Activated T-helper 2 cell treated with anti-CD3 and anti-CD28 coated beads, Interferon-gamma antibody, Interleukin-2, Interleukin-4, amounts not matched to agents 10 μg/mL and 5 μg/mL and 100 μg/mL, durations not matched to agents 14 hours and 24 hours and 36 hours (primary cell): Measurements from ENCODE around the gene SORCS2. TPM values are rescaled to one million over a fixed set of nuclear protein-coding genes. Genes with fewer than 3 reads are reported as not detected.

Experiments
- DNase-seq: peaks from one replicate; pipeline ENCODE4 v3.0.0; 2021; ENCODE audit warnings: low spot score
- H3K27ac Mint-ChIP-seq: one replicate; pipeline ENCODE4 v1.8.0; 2021; ENCODE audit warnings: mixed read lengths
- H3K27me3 Mint-ChIP-seq: one replicate; pipeline ENCODE4 v1.8.0; 2021; ENCODE audit warnings: low read depth, mixed read lengths
- H3K36me3 Mint-ChIP-seq: one replicate; pipeline ENCODE4 v1.8.0; 2021; ENCODE audit warnings: low read depth, mixed read lengths
- H3K4me1 Mint-ChIP-seq: one replicate; pipeline ENCODE4 v1.8.0; 2021; ENCODE audit warnings: low read depth, mixed read lengths
- H3K4me3 Mint-ChIP-seq: one replicate; pipeline ENCODE4 v1.8.0; 2021; ENCODE audit warnings: low read depth, mild to moderate bottlenecking, moderate library complexity, mixed read lengths
- H3K9me3 Mint-ChIP-seq: one replicate; pipeline ENCODE4 v1.8.0; 2021; ENCODE audit warnings: mixed read lengths
- intact Hi-C: fragments of 100-400 bp; cut with micrococcal nuclease; formaldehyde crosslinking; loops from one replicate; pipeline ENCODE4 v1.15.1; 2023
- total RNA-seq: library from RNA; stranded (reverse); gene quantifications from 2 replicates; pipeline ENCODE4 v1.2.3, GENCODE V29; 2022

Gene SORCS2
- total RNA-seq, 1 donor from 2014 or later, result 0.02 TPM

DNA sequence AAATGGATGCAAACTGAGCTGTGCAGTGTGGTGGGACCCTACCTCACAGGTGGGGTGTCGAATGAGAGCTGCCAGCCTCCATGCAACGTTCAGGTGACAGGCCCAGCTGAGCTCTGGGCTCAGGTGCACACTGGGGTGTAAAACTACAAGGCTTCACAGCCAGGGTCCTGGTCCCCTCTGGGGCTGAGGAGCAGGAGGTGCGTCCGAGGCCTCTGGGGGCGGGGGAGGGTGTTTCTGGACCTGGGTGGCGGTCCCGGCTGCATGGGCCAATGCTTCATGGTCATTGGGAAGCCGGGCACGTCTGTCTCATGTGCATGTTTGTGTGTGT is 26.5 kb upstream of the SORCS2 start:
- DNase-seq, result no peak
- Mint-ChIP-seq H3K4me3 (no peak overlapping the region), H3K36me3 (no peaks in the 10 kb centered on the region), H3K4me1 (peaks cover 9% of the 10 kb centered on the region), H3K27ac (no peak overlapping the region), H3K9me3 (no peaks in the 10 kb centered on the region), H3K27me3 (peaks cover 2% of the 10 kb centered on the region)
- intact Hi-C loops, result no loop called here

DNA sequence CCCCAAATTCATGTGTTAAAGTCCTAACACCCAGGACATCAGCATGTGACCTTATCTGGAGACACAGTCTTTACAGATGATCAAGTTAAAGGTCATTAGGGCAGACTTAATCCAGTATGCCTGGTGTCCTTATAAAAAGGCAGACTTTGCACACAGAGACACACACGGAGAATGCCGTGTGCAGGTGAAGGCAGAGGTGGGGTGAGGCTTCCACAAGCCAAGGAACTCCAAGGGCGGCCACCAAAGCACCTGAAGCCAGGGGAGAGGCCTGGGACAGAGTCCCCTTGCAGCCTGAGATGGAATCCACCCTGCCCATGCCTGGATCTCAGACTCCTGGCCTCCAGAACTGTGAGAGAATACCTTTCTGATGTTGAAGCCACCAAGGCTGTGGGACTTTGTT is 26.1 kb upstream of the SORCS2 start:
- no peaks in the 10 kb centered on the region for H3K9me3 Mint-ChIP-seq
- H3K4me3 Mint-ChIP-seq, result no peak overlapping the region
- intact Hi-C loops, result no loop called here
- H3K27me3 Mint-ChIP-seq, result peaks cover 2% of the 10 kb centered on the region
- H3K27ac Mint-ChIP-seq, result no peak overlapping the region
- no peaks in the 10 kb centered on the region for H3K36me3 Mint-ChIP-seq
- DNase-seq, result no peak
- peaks cover 9% of the 10 kb centered on the region for H3K4me1 Mint-ChIP-seq

DNA sequence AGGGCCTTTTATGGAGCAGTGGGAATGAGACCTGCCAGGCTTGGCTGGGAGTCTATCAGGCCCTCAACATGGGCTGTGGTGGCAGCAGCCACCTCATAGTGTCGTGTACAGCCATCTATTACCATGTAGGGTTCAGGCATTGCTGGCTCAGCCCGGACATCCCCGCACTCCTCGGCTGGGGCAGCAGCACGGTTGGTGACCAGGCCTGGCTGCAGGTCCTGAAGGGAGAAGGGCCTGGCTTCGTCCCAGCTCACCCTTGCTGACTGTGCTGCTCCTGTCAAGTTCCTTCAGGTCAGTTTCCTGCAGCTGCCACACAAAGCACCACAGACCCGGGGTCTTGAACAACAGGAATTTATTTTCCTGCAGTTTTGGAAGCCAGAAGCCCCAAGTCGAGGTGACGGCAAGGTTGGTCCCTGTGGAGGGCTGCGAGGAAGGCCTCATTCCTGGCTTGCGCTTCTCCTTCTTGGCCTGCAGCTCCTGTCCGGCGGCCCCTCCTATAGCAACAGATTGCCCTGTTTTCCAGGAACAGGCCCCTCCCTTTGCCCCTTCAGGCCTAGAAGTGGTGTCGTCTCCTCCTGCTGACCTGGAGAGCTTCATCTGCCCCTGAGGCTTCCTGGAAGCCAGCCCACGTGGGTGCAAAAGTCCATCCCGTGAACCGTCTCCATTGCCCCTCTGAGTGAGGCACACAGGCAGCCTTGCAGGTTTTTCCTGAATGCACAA is 25.2 kb upstream of the SORCS2 start:
- intact Hi-C loops, result no loop called here
- Mint-ChIP-seq H3K4me3 (no peak overlapping the region), H3K27ac (no peak overlapping the region), H3K27me3 (peaks cover 2% of the 10 kb centered on the region), H3K4me1 (peaks cover 9% of the 10 kb centered on the region), H3K9me3 (no peaks in the 10 kb centered on the region), H3K36me3 (no peaks in the 10 kb centered on the region)
- no peak for DNase-seq

DNA sequence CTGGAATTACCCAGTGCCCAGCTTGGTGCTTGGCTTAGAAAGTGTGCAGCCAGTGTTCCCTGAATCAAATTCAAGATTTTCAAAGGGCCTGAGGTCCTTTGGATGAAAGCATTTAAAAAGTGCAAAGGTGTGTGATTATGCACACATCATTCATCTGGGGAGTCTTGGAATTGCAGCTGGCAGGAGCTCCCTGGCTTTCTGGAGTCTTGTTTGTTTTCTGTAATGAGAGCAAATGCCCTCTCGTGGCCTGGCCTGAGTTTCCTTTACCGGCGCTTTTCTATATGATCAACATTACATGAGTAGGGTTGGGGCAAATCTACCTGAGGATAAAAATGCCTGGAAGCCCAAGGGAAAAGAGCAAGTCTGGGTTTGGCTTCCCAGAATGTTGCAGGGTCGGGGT is 24.6 kb upstream of the SORCS2 start:
- Mint-ChIP-seq H3K27me3 (peaks cover 2% of the 10 kb centered on the region), H3K4me3 (no peak overlapping the region), H3K4me1 (peaks cover 9% of the 10 kb centered on the region), H3K36me3 (no peaks in the 10 kb centered on the region), H3K27ac (no peak overlapping the region), H3K9me3 (no peaks in the 10 kb centered on the region)
- intact Hi-C loops, result no loop called here
- DNase-seq, result no peak

DNA sequence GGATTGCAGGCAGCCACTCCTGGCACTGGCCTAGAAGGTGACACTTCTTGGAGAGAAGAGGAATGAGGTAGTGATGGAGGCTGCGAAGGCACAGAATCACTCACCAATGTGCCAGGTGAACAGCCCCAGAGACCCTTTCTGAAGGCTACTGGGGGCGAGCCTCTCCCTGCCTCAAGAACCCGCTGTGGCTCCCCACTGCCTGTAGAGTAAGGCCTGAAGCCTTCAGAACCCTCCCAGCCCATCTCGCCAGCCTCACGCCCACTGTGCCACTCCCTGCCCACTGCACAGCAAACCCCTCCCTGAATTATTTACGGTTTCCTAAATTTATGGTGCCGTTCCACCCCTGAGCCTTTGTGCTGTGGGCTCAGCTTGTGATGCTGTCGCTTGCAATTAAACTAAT is 24.2 kb upstream of the SORCS2 start:
- no peaks in the 10 kb centered on the region for H3K9me3 Mint-ChIP-seq
- no peaks in the 10 kb centered on the region for H3K36me3 Mint-ChIP-seq
- H3K27ac Mint-ChIP-seq, result no peak overlapping the region
- DNase-seq, result no peak
- no peak overlapping the region for H3K4me3 Mint-ChIP-seq
- intact Hi-C loops, result no loop called here
- H3K27me3 Mint-ChIP-seq, result peaks cover 2% of the 10 kb centered on the region
- H3K4me1 Mint-ChIP-seq, result peaks cover 9% of the 10 kb centered on the region

DNA sequence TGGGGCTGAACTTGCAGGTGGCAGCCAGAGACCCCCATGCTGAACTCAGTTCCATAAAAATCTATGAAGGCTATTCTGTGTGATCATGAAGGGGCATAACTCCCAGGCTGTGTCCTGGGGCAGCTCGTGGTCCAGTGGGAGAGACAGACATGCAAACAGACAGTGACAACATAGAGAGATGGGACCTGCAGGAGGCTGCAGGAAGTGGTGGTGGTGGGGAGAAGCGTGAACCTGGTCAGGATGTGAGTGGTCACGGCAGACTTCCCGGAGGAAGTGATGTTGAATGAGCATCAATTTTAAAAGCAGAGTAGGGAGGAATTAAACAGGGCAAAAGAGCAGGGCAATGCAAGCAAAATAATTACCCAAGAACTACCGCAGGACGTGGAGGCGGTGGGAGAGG is 23.2 kb upstream of the SORCS2 start:
- Mint-ChIP-seq H3K4me1 (peaks cover 9% of the 10 kb centered on the region), H3K27me3 (peaks cover 2% of the 10 kb centered on the region), H3K27ac (no peak overlapping the region), H3K36me3 (no peaks in the 10 kb centered on the region), H3K4me3 (no peak overlapping the region), H3K9me3 (no peaks in the 10 kb centered on the region)
- no peak for DNase-seq
- intact Hi-C loops, result no loop called here

DNA sequence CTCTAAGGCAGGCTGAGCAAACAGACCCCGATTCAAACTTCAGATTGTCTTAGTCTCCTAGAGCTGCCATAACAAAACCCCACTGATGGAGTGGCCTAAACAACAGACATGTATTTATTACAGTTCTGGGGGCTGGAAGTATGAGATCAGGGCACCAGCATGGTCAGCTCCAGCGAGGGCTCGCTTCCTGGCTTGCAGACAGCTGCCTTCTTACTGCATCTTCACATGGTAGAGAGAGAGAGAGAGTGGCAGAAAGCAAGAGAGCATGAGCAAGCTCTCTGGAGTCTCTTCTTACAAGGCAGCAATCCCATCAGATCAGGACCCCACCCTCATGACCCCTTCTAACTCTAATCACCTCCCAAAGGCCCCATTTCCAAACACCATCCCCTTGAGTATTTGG is 22.3 kb upstream of the SORCS2 start:
- Mint-ChIP-seq H3K27ac (no peak overlapping the region), H3K4me1 (peaks cover 9% of the 10 kb centered on the region), H3K4me3 (no peak overlapping the region), H3K36me3 (no peaks in the 10 kb centered on the region), H3K27me3 (peaks cover 2% of the 10 kb centered on the region), H3K9me3 (no peaks in the 10 kb centered on the region)
- intact Hi-C loops, result no loop called here
- DNase-seq, result no peak

DNA sequence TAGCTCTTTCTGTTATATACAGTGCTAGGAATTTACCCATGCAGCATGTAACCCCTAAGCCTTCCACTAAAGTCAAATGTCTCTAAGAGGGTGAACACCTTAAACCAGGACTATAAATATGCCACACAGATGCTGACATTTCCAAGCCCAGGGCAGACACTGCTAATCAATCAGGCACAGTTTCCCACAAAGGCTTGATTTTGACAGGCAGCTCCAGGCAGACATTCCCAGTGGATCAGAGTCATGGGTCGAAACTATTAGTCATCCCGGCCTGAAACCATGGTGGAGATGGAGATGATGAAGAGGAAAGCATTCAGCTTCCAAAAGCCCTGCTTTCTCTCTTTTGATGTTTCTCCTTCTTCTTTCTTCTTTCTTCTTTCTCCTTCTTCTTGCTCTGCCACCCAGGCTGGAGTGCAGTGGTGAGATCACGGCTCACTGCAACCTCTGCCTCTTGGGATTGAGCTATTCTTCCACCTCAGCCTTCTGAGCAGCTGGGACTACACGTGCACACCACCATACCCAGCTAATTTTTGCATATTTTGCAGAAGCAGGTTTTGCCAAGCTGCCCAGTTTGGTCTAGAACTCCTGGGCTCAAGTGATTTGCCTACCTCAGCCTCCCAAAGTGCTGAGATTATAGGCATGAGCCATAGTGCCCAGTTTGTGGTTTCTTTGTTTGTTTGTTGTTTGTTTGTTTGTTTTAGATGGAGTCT is 21.0 kb upstream of the SORCS2 start:
- intact Hi-C loops, result no loop called here
- H3K36me3 Mint-ChIP-seq, result no peaks in the 10 kb centered on the region
- no peaks in the 10 kb centered on the region for H3K9me3 Mint-ChIP-seq
- peaks cover 6% of the 10 kb centered on the region for H3K27me3 Mint-ChIP-seq
- H3K4me3 Mint-ChIP-seq, result no peak overlapping the region
- no peak for DNase-seq
- peaks cover 9% of the 10 kb centered on the region for H3K4me1 Mint-ChIP-seq
- no peak overlapping the region for H3K27ac Mint-ChIP-seq

DNA sequence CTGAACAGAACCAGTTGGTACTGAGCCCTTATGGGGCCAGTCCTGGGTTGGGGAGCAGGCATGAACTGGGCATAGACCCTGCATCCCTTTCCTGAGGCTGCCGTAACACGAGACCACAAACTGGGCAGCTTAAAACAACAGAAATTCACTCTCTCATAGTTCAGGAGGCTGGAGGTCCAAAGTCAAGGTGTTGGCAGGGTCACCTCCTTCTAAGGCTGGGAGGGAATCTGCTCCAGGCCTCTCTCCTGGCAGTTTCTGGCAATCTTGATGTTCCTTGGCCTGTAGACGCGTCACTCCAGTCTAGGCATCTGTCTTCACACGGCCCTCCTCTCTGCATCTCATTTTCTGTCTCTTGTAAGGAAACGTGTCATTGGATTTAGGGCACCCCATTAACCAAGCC is 19.8 kb upstream of the SORCS2 start:
- peaks cover 9% of the 10 kb centered on the region for H3K4me1 Mint-ChIP-seq
- DNase-seq, result no peak
- H3K27ac Mint-ChIP-seq, result no peak overlapping the region
- H3K4me3 Mint-ChIP-seq, result no peak overlapping the region
- no peaks in the 10 kb centered on the region for H3K36me3 Mint-ChIP-seq
- intact Hi-C loops, result no loop called here
- peaks cover 6% of the 10 kb centered on the region for H3K27me3 Mint-ChIP-seq
- no peaks in the 10 kb centered on the region for H3K9me3 Mint-ChIP-seq

DNA sequence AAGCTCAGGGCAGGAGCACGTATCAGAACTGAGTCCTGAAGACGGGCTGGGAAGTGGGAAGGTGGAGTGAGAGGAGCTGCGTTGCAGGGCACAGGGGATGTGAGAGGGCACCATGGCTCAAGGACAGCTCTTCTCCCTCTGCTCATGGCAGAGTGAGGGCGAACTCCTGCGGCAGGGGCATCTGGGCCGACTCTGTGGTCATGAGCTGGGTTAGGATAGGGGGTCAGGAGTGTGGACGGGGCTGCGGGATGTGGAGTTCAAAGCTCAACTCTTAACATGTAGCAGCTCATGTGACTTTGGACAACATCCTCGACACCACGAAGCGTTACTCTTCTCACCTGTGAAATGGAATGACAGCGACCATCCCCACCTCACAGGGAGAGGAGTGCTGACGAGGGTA is 19.4 kb upstream of the SORCS2 start:
- peaks cover 9% of the 10 kb centered on the region for H3K4me1 Mint-ChIP-seq
- no peak overlapping the region for H3K27ac Mint-ChIP-seq
- no peak for DNase-seq
- intact Hi-C loops, result no loop called here
- H3K27me3 Mint-ChIP-seq, result peaks cover 6% of the 10 kb centered on the region
- H3K9me3 Mint-ChIP-seq, result no peaks in the 10 kb centered on the region
- H3K4me3 Mint-ChIP-seq, result no peak overlapping the region
- H3K36me3 Mint-ChIP-seq, result no peaks in the 10 kb centered on the region

DNA sequence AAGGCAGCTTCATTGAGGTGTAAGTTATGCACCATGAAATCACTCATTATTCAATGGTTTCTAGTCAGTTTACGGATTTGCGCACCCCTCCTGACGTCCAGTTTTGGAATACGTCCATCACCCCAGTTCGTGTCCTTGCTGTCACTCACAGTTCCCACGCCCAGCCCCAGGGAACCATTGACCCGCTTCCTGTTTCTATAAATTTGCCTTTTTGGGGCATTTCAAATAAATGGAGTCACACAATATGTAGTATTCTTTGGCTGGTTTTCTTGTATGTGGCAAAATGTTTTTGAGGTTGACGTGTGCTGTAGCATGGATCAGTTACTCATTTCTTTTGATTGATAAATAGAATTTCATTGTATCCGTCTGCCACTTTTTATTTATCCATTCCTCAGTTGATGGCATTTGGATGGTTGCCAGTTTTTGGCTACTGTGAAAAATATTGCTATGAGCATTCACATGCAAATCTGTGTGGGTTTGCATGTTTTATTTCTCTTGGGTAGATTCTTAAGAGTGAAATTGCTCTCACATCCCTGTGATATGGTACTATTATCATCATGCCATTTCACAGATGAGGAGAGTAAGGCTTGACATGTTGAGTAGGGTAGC is 18.4 kb upstream of the SORCS2 start:
- Mint-ChIP-seq H3K27me3 (peaks cover 6% of the 10 kb centered on the region), H3K4me1 (peaks cover 5% of the 10 kb centered on the region), H3K9me3 (no peaks in the 10 kb centered on the region), H3K4me3 (no peak overlapping the region), H3K27ac (no peak overlapping the region), H3K36me3 (no peaks in the 10 kb centered on the region)
- no peak for DNase-seq
- intact Hi-C loops, result no loop called here

DNA sequence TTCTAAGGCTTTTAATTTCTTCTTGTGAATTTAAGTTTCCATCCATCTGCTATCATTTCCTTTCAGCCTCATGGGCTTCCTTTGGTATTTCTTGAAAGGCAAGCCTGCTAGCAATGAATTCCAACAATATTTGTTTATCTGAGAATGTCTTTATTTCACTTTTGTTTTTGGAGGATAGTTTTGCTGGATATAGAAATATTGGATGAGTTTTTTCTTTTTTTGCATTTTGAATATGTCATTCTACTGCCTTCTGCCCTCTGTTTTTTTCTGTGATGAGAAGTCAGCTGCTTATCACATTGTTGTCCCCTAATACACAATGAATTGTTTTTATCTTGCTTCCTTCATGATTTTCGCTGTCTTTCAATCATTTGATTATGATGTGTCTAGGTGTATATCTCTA is 13.2 kb upstream of the SORCS2 start:
- no peak overlapping the region for H3K27ac Mint-ChIP-seq

DNA sequence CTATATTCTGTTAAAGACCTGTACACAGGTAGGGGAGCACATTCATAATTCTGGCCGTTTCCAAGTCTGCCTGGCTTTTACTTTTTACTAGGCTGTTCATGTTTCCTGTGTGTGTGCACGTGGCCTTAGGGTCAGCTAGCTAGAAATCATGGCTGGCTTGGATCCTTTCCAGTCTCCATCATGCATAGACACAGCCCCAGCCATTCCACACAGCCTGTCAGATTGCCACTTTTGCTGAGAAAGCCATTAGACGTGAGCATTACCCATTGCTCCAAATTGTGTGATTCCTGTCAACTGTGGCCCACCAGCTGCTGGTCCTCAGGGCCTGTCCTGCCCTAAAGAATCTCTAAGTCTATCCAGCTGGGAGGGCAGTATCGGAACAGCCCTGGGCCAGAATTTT is 11.4 kb upstream of the SORCS2 start:
- Mint-ChIP-seq H3K4me1 (peaks cover 12% of the 10 kb centered on the region), H3K27me3 (no peaks in the 10 kb centered on the region), H3K4me3 (no peak overlapping the region), H3K9me3 (peaks cover 20% of the 10 kb centered on the region), H3K27ac (no peak overlapping the region), H3K36me3 (no peaks in the 10 kb centered on the region)
- intact Hi-C loops, result no loop called here
- no peak for DNase-seq

More for the DNA sequence above, 13.2 kb upstream of the SORCS2 start:
- H3K4me3 Mint-ChIP-seq, result no peak overlapping the region
- H3K27me3 Mint-ChIP-seq, result peaks cover 4% of the 10 kb centered on the region
- intact Hi-C loops, result no loop called here
- peaks cover 12% of the 10 kb centered on the region for H3K4me1 Mint-ChIP-seq
- no peaks in the 10 kb centered on the region for H3K36me3 Mint-ChIP-seq
- peaks cover 20% of the 10 kb centered on the region for H3K9me3 Mint-ChIP-seq
- no peak for DNase-seq
